ENCODE results near the gene MAP7D1.

MAP7D1 gene

GRCh38 chr1:36128126-36128904, 27.6 kb upstream of the MAP7D1 start:
- DNase-seq = no peak

- DNase-seq = no peak
Measured at GRCh38 chr1:36128905-36129206, 27.1 kb upstream of the MAP7D1 start.

GRCh38 chr1:36132029-36132428, 23.9 kb upstream of the MAP7D1 start:
- DNase-seq = no peak

- DNase-seq = no peak
Measured at GRCh38 chr1:36133484-36133883, 22.5 kb upstream of the MAP7D1 start.

- no peak for DNase-seq
Measured at GRCh38 chr1:36134031-36134430, 21.9 kb upstream of the MAP7D1 start.

GRCh38 chr1:36134505-36135329, 21.2 kb upstream of the MAP7D1 start:
- peak; percentile 17 for DNase-seq

GRCh38 chr1:36135330-36135667, 20.7 kb upstream of the MAP7D1 start:
- DNase-seq = no peak

GRCh38 chr1:36135796-36136195, 20.2 kb upstream of the MAP7D1 start:
- DNase-seq = no peak

- no peak for DNase-seq
Measured at GRCh38 chr1:36136535-36136934, 19.4 kb upstream of the MAP7D1 start.

- DNase-seq = no peak
Measured at GRCh38 chr1:36137226-36137625, 18.7 kb upstream of the MAP7D1 start.

- DNase-seq = peak; percentile 58
Measured at GRCh38 chr1:36137776-36138175, 18.2 kb upstream of the MAP7D1 start.

GRCh38 chr1:36139521-36139920, 16.4 kb upstream of the MAP7D1 start:
- no peak for DNase-seq

- no peak for DNase-seq
Measured at GRCh38 chr1:36142121-36142520, 13.8 kb upstream of the MAP7D1 start.

- DNase-seq = no peak
Measured at GRCh38 chr1:36143424-36143823, 12.5 kb upstream of the MAP7D1 start.

- DNase-seq = no peak
Measured at GRCh38 chr1:36144413-36144812, 11.5 kb upstream of the MAP7D1 start.

- no peak for DNase-seq
Measured at GRCh38 chr1:36148821-36149236, 7.1 kb upstream of the MAP7D1 start.

GRCh38 chr1:36149237-36149972, 6.6 kb upstream of the MAP7D1 start, which contains the start of gene TRAPPC3:
Gene TRAPPC3, minus strand, starts transcription at chr1:36149486. Its CDS starts 108 bp downstream, at chr1:36149378.
- peak; percentile 99 for DNase-seq

GRCh38 chr1:36149973-36150295, 6.0 kb upstream of the MAP7D1 start:
- no peak for DNase-seq

- peak; percentile 84 for DNase-seq
Measured at GRCh38 chr1:36150296-36151133, 5.4 kb upstream of the MAP7D1 start.

- DNase-seq = no peak
Measured at GRCh38 chr1:36151134-36151844, 4.7 kb upstream of the MAP7D1 start.

- DNase-seq = no peak
Measured at GRCh38 chr1:36151845-36152203, 4.1 kb upstream of the MAP7D1 start.

- no peak for DNase-seq
Measured at GRCh38 chr1:36153476-36153875, 2.5 kb upstream of the MAP7D1 start.
